ENCODE measurements around the gene CSNK1G1.
"Not testable (repeated sequence)": the region's sequence is repeated elsewhere in the genome, so short reads cannot be mapped to it uniquely, and the experiment has no call there.

The CSNK1G1 gene

GRCh38 chr15:64245405-64245804, 110.6 kb downstream of the CSNK1G1 start:
- no peak for DNase-seq (ENCODE audit: low read depth, low spot score)

GRCh38 chr15:64237677-64238076, 118.3 kb downstream of the CSNK1G1 start:
- DNase-seq (ENCODE audit: low read depth, low spot score), result no peak

GRCh38 chr15:64236156-64236894, 119.6 kb downstream of the CSNK1G1 start:
- DNase-seq (ENCODE audit: low read depth, low spot score), result no peak

- DNase-seq (ENCODE audit: low read depth, low spot score), result no peak
These were observed 120.4 kb downstream of the CSNK1G1 start for GRCh38 chr15:64235552-64235951.

GRCh38 chr15:64233299-64233698, 122.7 kb downstream of the CSNK1G1 start:
- no peak for DNase-seq (ENCODE audit: low read depth, low spot score)

GRCh38 chr15:64232400-64232799, 123.6 kb downstream of the CSNK1G1 start:
- peak; percentile 41 for DNase-seq (ENCODE audit: low read depth, low spot score)

- DNase-seq (ENCODE audit: low read depth, low spot score), result peak; percentile 12
These were observed 126.7 kb downstream of the CSNK1G1 start for GRCh38 chr15:64229129-64229724.

- no peak for DNase-seq (ENCODE audit: low read depth, low spot score)
These were observed 130.2 kb downstream of the CSNK1G1 start for GRCh38 chr15:64225804-64226203.

- peak; percentile 62 for DNase-seq (ENCODE audit: low read depth, low spot score)
These were observed 131.5 kb downstream of the CSNK1G1 start for GRCh38 chr15:64224511-64224910.

GRCh38 chr15:64223882-64224281, 132.1 kb downstream of the CSNK1G1 start:
- no peak for DNase-seq (ENCODE audit: low read depth, low spot score)

- DNase-seq (ENCODE audit: low read depth, low spot score), result peak; percentile 14
These were observed 133.2 kb downstream of the CSNK1G1 start for GRCh38 chr15:64222573-64223366.

- not testable (repeated sequence) for DNase-seq (ENCODE audit: low read depth, low spot score)
These were observed 134.1 kb downstream of the CSNK1G1 start for GRCh38 chr15:64221911-64222310.

- not testable (repeated sequence) for DNase-seq (ENCODE audit: low read depth, low spot score)
These were observed 138.6 kb downstream of the CSNK1G1 start for GRCh38 chr15:64217429-64217750.

GRCh38 chr15:64216730-64217428, 139.1 kb downstream of the CSNK1G1 start:
- no peak for DNase-seq (ENCODE audit: low read depth, low spot score)

- no peak for DNase-seq (ENCODE audit: low read depth, low spot score)
These were observed 139.8 kb downstream of the CSNK1G1 start for GRCh38 chr15:64216196-64216595.

GRCh38 chr15:64213646-64214045, 142.3 kb downstream of the CSNK1G1 start:
- DNase-seq (ENCODE audit: low read depth, low spot score), result no peak

GRCh38 chr15:64211696-64212095, 144.3 kb downstream of the CSNK1G1 start:
- DNase-seq (ENCODE audit: low read depth, low spot score), result no peak

GRCh38 chr15:64210371-64210770, 145.6 kb downstream of the CSNK1G1 start:
- no peak for DNase-seq (ENCODE audit: low read depth, low spot score)

GRCh38 chr15:64209680-64210334, 146.2 kb downstream of the CSNK1G1 start:
- peak; percentile 49 for DNase-seq (ENCODE audit: low read depth, low spot score)

GRCh38 chr15:64205202-64205601, 150.8 kb downstream of the CSNK1G1 start:
- no peak for DNase-seq (ENCODE audit: low read depth, low spot score)

- no peak for DNase-seq (ENCODE audit: low read depth, low spot score)
These were observed 158.5 kb downstream of the CSNK1G1 start for GRCh38 chr15:64197425-64197824.

- no peak for DNase-seq (ENCODE audit: low read depth, low spot score)
These were observed 162.0 kb downstream of the CSNK1G1 start for GRCh38 chr15:64193971-64194370.
